Left forelimb (tissue), 1 donor: ENCODE measurements around the gene CDK6.

ENCODE experiments used
- DNase-seq: peaks from one replicate; pipeline ENCODE4 v3.0.0-alpha.2; 2018; ENCODE audit warnings: low spot score

CDK6 gene

DNA sequence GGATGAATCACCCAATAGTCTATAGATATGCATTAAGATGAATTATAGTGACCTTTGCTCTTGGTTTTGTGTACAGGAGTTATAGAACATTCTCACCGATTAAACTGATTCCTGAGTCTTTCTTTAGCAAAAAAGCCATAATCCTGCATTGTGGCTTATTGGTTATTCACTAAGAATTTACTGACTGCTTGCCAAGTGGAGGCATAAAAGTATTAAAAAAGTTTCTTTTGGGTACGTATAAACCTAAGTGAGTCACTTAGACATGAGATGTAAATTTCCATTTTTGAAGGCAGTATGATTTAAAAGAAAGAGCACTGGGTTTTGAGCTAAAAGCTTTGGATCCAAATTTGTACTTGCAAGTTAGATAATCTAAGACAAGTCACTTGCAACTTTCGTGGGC lies 100.7 kb downstream of the CDK6 start:
- DNase-seq, result no peak

DNA sequence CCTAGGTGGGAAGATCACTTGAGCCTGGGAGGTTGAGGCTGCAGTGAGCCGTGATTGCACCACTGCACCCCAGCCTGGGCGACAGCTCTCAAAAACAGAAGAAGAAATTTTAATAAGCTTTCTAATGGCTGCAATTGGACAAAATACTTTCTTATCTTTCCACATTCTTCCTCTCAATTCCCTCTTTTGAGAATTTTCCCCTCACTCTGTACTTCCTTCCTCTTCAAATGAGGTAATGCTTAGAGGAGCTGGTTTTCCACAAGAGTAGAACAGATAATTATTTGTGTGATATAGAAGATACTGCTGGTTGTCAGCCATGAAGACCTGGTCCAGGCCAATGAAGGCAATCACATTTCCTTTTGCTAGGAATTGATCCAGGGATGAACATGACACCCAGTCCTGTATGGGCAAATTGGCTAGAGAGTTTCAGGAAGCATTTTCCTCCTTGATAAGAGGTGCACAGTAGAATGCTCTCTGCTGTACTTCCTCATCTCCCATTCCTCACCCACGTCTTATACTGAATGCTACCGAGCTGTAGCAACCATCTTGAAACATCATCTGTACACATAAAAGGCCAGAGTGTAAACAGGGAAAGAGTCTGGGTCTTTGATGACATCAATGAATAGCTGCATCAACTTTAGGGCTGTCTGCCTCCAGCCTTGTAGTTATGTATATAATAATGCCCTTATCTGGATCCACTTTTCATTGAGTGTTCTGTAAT lies 103.9 kb downstream of the CDK6 start:
- no peak for DNase-seq

DNA sequence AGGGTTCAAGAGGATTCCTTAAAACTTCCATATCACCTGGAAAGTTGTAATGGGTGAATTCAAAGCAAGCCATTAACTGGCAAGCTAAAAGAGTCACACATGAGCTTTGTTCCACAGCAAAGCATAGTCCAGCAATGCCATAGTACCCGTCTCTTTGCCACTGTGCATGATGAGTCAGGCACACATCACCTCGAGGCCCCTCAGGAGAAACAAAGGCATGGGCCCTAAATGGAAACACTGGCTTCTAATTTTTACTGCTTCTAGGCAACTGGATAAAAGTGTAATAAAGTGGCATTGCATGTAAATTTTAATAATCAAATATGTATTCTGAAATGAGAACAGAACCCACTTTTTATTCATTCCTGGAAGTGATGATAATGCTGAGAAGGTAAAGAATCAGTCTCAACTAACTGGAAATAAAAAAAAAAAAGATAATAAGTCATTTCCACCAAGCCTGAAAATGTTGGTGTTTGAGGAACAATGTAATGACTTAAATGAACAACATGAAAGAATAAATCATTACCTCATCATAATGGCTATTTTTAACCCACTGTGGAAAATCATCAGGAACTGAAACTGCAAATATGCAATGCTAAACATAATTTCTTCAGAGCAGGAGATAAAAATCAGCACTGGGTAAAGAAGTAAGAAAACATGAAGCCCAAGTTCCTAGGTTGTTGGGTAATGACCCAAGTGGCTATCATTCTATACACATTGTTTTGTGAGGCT lies 104.9 kb downstream of the CDK6 start:
- DNase-seq, result no peak

DNA sequence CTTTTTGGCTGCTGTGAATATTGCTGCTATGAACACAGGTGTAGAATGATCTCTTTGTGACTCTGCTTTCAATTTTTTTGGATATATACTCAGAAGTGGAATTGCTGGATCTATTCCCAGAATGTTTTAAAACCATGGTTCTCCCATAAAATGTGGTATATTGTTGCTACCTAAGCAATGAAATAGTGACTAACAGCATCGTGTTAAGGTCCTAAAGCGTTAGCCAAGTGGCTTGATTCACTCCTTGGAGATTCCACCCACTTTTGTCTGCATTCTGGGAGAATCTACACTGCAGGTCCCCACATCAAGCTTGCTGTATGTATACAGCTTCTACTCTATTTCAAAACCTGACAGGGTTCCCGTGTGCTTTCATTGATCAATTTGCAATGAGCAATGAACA lies 105.6 kb downstream of the CDK6 start:
- no peak for DNase-seq

DNA sequence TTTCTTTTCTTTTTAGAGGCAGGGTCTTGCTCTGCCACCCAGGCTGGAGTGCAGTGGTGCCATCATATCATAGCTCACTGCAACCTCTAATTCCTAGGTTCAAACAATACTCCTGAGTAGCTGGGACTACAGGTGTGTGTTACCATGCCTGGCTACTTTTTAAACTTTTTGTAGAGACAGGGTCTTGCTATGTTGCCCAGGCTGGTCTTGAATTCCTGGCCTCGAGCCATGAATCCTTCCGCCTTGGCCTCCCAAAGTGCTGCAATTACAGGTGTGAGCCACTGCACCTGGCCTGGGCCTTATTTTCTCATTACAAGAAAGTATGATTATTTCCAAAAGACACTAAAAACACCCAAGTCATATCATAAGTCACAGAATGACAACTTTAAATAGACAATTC lies 106.6 kb downstream of the CDK6 start:
- no peak for DNase-seq

DNA sequence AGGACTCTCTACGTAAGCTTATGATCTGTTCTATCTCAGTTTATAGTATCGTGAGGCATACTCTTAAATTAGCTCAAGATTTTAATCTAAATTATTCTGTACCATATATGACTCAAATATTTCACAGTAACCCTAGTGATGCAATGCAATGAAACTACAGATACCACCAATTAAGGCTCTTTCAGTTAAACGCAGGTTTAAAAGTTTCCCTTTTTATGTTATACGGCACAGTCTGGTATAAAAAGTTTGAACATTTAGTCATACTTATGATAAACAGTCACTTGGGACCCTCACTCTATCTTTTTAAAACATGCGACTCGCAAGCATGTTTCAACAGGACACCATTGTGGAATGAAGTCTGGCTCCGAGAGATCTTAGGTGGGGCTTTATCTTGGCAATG lies 107.2 kb downstream of the CDK6 start:
- no peak for DNase-seq

DNA sequence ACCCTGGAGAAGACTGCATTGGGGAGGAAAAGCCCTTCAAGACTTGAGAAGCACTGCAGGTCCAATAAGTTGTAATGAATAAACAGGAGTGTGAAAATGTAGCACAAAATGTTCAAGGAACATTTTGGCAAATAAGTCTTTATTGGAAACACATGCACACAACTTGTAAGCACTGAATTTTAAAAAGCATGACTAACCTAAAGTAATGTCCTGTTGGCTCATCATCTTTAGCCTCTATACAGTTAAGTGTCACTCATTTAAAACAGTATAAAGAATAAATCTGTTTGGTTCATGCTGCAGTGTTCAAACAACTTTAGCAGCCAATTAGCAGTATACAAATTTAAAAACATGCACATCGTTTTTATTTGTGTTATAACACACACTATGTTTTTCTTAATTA lies 108.6 kb downstream of the CDK6 start:
- no peak for DNase-seq

DNA sequence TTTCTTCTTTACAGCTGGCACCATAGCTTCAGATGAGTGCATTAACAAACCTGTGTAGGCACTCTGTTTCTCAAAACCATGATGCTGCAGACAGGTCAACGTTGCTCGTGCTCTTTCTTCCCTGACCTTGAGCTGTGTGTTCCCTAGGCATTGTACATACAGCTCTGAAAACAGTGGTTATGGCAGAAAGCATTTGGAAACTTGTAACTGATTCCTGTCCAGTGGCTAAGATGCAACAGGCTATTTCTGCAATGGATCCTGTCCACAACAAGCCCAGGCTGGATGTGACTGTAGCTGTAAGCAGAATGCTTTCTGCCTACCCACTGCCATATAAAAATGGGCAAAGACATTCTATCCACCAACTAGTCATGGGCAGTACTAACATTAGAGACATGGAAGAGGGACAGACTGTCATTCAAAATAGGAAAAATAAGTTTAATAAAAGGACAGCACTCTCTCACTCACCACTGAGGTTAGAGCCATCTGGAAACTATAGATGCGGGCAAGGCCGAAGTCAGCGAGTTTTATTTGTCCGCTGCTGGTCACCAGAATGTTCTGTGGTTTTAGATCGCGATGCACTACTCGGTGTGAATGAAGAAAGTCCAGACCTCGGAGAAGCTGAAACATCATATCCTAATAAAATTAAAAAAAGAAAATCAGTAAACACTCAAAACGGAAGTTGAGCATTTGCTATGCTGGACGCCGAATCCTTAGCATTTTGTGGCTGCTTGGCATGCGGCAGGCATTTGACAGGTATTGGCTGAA lies 111.0 kb downstream of the CDK6 start:
- DNase-seq, result no peak

DNA sequence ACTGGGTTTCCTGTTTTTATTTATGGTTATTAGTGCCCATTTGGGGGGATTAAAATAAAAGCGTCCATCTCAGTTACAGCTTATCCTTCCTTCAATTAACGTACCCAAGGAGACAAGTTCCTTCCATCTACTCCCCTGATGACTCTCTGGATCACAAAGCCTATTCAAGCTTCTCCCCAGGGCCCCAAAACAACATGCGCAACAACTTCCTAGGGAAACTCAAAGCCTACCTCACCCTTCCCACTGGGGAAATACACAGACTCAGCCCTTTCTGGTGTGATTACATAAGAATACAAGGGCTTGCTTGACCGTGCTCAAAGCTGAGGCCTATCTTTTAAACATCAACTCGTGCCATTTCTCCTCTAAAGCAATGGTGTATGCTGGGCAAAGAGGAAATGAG lies 112.4 kb downstream of the CDK6 start:
- DNase-seq, result no peak

DNA sequence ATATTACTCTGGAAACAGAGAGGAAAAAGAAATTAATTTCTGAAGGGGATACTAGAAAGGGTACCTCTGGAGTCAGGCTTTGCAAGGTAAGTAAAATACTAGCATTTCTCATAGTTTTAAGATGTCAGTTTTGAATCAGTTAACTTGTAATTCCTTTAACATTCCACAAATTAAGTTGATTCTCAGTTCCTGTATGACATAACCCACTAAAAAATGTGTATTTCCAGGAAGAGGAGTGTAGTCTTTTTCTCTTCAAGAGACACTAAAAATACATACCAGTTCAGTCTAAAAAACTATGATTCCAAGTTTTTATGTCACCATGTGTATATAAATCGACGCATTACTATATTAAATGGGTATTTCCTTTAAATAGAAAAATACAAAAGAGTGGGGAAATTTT lies 113.2 kb downstream of the CDK6 start:
- no peak for DNase-seq

DNA sequence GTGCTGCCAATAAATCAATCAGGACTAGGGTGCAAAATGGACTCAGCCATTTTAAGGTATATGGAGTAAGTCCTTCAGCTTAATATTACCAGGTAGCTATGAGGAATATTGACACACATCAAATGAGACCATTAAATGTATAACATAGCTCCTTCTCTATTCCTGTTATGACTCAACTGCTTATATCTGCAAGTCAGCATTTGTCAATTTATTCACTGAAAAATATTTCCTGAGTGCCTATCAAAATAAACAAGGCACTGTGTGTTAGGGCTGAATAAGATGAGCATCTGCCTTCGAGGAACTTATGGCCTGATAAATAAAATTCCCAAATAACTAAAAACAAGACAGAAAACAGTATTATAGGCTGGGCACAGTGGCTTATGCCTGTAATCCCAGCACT lies 113.8 kb downstream of the CDK6 start:
- DNase-seq, result no peak

DNA sequence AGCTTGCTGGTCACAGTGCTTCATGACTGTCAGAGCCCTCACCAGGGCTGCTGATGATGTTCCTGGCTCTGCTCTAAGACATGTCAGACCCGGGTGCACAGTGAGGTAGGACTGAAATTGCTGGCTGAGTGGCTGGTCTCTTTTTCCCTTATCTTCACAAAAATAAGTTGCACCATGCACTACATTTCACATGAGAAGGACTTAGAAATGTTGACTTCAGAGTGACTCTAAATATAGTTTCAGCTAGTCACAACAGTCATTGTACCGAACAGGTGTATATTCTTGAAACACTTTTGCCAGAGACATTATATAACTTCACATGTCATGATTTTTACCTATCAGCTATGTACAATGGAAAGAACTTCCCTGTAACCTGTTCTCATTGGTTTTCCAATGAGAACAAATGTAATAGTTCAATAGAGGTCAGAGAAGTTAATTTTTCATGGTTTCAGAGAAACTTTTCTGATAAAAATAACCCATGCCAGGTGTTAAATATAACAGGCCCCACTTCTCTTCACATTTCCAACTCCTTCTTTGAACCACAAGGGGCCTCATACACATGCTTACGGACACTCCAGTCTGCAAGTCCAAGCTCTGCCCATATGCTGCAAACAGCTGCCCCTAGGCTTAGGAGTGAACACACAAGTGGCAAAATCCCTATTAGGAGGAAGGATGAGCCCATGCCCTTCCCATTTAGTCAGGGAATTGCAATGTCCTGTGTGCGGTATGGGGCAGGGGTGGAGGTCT lies 115.6 kb downstream of the CDK6 start:
- DNase-seq, result no peak

DNA sequence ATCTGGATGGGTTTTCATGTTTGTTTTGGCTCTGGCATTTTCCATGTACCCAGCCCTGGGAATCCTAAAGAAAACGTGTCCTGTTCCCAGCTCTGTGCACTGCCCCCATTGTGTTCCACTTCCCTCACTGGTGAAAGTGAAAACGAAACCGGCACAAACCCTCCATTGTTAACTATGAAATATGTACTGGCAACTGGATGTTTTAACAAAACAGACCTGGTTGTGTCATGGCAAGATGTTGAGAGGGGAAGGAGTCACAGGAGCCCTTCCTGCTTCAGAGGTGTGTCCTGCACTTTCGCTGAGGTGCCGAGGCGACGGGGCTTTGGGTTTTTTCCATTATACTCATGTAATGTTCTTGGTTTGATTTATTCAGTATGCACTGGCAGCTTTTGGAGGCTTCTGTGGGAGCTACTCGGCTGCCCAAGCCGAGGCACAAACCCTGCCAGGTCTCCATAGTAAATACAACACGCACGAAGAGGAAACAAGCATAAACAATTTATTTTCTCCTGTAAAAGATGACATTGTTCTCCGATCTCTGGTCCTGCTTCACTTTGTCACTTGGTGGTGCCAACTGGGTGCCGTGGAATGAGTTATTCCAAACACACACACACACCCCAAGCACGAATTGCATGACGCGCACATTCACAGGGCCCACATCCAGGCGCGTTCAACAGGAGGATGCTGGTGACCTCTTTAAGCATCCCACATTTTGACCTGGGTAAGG lies 118.2 kb downstream of the CDK6 start:
- no peak for DNase-seq

DNA sequence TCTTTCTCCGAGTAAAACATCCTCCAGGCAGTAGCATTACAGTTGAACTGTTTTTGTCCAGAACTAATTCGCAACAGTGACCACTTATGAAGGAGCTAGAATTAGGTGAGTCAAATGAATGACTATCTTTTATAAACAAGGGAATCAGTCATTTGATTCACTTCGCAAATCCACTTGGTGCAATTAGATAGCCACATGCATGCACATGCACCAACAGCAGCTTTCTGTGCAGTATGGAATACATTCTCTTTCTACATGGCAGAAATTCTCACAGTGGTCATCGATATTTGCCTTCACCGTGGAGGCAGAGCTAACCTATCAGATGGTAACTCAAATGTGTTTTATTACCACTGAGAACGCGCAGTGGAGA lies 118.8 kb downstream of the CDK6 start:
- no peak for DNase-seq

DNA sequence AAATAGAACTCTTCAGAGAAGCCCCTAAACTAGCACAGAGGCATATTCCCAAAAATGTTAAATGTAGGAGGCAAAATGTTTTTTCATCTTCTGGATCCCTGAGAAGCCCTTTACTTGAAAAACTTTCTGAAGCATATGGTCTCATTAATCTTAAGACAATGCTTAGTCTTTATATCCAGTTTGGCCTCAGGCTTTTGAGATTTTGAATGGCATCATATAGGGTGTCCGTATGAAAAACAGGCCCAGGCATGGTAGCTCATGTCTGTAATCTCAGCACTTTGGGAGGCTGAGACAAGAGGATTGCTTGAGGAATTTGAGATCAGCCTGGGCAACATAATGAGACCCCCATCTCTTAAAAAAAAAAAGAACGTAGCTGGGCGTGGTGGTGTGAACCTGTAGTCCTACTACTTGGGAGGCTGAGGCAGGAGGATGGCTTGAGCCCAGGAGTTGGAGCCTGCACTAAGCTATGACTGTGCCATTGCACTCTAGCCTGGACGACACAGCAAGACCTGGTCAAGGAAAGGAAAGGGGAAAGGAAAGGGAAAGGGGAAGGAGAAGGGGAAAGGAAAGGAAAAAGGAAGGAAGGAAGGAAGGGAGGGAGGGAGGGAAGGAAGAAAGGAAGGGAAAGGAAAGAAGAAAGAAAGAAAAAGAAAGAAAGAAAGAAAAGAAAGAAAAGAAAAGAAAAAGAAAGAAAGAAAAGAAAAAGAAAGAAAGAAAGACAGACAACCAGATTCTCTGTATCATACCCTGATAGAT lies 119.4 kb downstream of the CDK6 start:
- DNase-seq, result no peak

DNA sequence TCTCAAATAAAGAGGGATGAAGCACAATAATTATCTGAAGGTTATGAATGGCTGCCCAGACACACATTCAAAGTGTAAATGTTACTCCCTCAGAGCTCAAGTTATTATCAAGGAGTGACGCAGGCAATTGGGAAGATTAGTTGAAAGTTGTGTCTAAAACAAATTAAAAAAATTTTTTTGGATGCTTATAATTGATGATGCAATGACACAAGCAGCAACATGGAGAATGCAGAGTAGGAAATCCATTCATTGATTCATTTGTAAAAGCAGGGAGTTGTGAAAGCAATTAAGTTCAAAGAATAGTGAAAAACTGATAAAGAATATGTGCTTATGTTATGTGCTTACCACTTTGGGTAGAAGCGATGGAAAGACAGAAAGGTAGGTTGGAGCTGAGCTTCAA lies 120.4 kb downstream of the CDK6 start:
- DNase-seq, result no peak

DNA sequence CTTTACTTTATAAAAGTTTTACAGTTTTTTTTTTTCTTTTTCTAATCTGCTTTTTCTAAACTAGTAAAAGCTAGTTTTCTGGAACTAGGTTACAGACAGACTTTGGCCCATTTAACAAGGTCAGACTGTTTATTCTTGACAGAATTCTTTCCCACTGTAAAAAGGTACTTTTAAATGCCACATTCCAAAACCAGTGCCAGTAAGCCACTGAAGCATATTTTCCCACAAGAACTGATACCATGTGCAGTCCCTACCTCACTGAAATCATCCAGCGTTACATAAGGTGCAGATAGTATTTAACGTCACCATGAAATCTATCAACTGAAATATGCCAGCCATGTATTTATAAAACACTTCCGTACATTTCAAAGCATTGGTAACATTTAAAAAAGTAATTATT lies 121.6 kb downstream of the CDK6 start:
- DNase-seq, result no peak

DNA sequence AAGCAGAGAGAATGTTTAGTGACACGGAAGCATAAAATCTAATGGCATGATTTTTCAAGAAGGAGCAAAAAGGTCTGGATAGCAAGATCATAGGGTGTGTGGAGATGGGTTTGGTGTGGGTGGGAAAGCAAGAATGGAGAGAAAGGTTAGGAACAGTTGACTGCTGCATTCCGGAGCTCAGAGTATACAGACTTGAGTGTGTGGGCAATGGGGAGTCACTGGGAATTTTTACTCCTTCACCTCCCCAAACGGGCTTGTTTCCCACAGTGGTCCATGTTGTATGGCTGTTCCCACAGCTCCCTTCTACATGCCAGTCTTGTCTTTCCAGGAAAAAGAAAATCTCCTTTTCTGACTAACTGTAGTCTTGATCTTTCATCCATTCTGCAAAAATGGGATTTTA lies 122.1 kb downstream of the CDK6 start:
- DNase-seq, result no peak

DNA sequence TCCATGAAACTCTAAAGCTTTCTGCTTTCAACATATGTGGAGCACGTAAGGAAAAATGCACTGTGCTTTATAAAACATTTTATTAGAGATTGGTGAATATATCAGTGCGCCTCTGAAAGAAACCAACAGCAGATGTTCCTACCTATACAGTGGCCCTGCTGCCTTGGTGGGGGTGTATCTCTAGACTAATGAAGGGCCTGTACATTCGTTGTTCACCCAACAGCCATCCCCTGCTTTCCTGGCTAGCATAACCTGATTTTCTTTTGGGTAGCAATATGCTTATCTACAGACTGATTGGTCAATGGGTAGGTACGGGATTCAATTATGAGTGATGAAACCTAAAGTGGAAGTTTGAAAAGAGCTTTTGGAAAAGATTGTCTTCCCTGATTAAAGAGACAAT lies 126.5 kb downstream of the CDK6 start:
- no peak for DNase-seq

DNA sequence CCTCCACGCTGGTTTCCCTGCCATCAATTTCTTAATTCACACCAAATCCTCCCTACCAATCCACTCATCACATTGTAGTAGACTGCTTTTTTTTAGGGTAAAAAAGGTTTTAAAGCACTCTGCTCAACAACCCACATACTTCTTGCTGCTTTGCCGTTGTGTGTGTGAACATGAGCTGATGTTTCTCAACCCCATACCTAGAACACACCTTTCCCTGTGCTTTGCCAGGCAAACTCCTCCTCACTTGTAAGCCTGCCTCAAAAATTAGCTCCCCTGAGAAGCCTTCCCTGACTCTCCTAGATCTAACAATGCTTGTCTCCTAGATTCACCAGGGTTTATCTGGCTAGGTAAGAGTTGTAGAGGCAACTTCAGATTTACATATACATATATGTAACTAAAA lies 127.2 kb downstream of the CDK6 start:
- DNase-seq, result no peak
